Mesenchymal stem cell (in vitro differentiated cells and primary cell): ENCODE results near the gene TTLL8.

Source experiments
- DNase-seq: peaks from one replicate; pipeline ENCODE4 v3.0.0-alpha.2; 2013
- H2AFZ ChIP-seq: one replicate; pipeline ENCODE4 v1.6.1; 2013; ENCODE audit warnings: low read depth, mild to moderate bottlenecking, control low read depth, inconsistent platforms, low read length, moderate library complexity
- H2AK5ac ChIP-seq: 2 replicates; pipeline ENCODE4 v1.6.1; 2013; ENCODE audit warnings: low read length, moderate library complexity, mild to moderate bottlenecking, inconsistent platforms; ENCODE audit not compliant: severe bottlenecking
- H2BK120ac ChIP-seq: one replicate; pipeline ENCODE4 v1.6.1; 2013; ENCODE audit warnings: low read depth, mild to moderate bottlenecking, inconsistent platforms, low read length, moderate library complexity
- H2BK12ac ChIP-seq, 2 experiments: one replicate each; pipeline ENCODE4 v1.6.1; 2013; ENCODE audit warnings: inconsistent platforms in 2 of 2, low read length in 2 of 2, mild to moderate bottlenecking in 2 of 2, moderate library complexity in 2 of 2, control low read depth in 1 of 2
- H2BK15ac ChIP-seq: one replicate; pipeline ENCODE4 v1.6.1; 2013; ENCODE audit warnings: mild to moderate bottlenecking, low read depth, inconsistent platforms; ENCODE audit not compliant: poor library complexity, severe bottlenecking
- H2BK5ac ChIP-seq: 2 replicates; pipeline ENCODE4 v1.6.1; 2013; ENCODE audit warnings: low read depth, mild to moderate bottlenecking, low read length, control low read depth, inconsistent platforms; ENCODE audit not compliant: poor library complexity, severe bottlenecking
- H3K14ac ChIP-seq, 2 experiments: one replicate each; pipeline ENCODE4 v1.6.1; 2013; ENCODE audit warnings: inconsistent platforms in 2 of 2, low read length in 2 of 2, control low read depth in 1 of 2, mild to moderate bottlenecking in 1 of 2, moderate library complexity in 1 of 2
- H3K18ac ChIP-seq, 2 experiments: one replicate each; pipeline ENCODE4 v1.6.1; 2013; ENCODE audit warnings: inconsistent platforms in 2 of 2, low read length in 2 of 2, control low read depth in 1 of 2, low read depth in 1 of 2, mild to moderate bottlenecking in 1 of 2
- H3K23ac ChIP-seq, 2 experiments: one replicate each; pipeline ENCODE4 v1.6.1; 2013; ENCODE audit warnings: inconsistent platforms in 2 of 2, low read length in 2 of 2, mild to moderate bottlenecking in 2 of 2, moderate library complexity in 2 of 2, control low read depth in 1 of 2
- H3K27ac ChIP-seq: 2 replicates; pipeline ENCODE4 v1.5.1; 2013; ENCODE audit warnings: mild to moderate bottlenecking, moderate library complexity, low read length, control low read depth, inconsistent platforms; ENCODE audit not compliant: poor library complexity, severe bottlenecking
- H3K27me3 ChIP-seq, 2 experiments: 2 replicates each; pipeline versions ENCODE4 v1.6.1 to v1.7.0; 2013; ENCODE audit warnings: low read length in 2 of 2, mild to moderate bottlenecking in 2 of 2, moderate library complexity in 2 of 2, control low read depth in 1 of 2, inconsistent platforms in 1 of 2; ENCODE audit not compliant: control insufficient read depth in 1 of 2, insufficient read depth in 1 of 2
- H3K36me3 ChIP-seq, 2 experiments: 2 replicates each; pipeline versions ENCODE4 v1.6.1 to v1.7.0; 2013; ENCODE audit warnings: low read length in 2 of 2, control low read depth in 1 of 2, inconsistent platforms in 1 of 2, low read depth in 1 of 2, mild to moderate bottlenecking in 1 of 2; ENCODE audit not compliant: insufficient read depth in 2 of 2, control insufficient read depth in 1 of 2
- H3K4ac ChIP-seq, 2 experiments: one replicate each; pipeline ENCODE4 v1.6.1; 2013; ENCODE audit warnings: inconsistent platforms in 2 of 2, low read length in 2 of 2, mild to moderate bottlenecking in 2 of 2, moderate library complexity in 2 of 2, control low read depth in 1 of 2, low read depth in 1 of 2
- H3K4me1 ChIP-seq: 2 replicates; pipeline ENCODE4 v1.6.1; 2013; ENCODE audit warnings: low read depth, low read length, control low read depth; ENCODE audit not compliant: control insufficient read depth, insufficient read depth
- H3K4me2 ChIP-seq: 2 replicates; pipeline ENCODE4 v1.6.1; 2013; ENCODE audit warnings: low read length, mild to moderate bottlenecking, inconsistent platforms; ENCODE audit not compliant: poor library complexity, severe bottlenecking
- H3K4me3 ChIP-seq, 2 experiments: 2 replicates each; pipeline versions ENCODE4 v1.5.1 to v1.7.0; 2013; ENCODE audit warnings: low read length in 2 of 2, mild to moderate bottlenecking in 2 of 2, control low read depth in 1 of 2, low read depth in 1 of 2; ENCODE audit not compliant: insufficient read depth in 1 of 2
- H3K79me1 ChIP-seq: replicated peaks from 2 replicates; pipeline ENCODE4 v1.6.1; 2013; ENCODE audit warnings: mild to moderate bottlenecking, control low read depth, low read length, inconsistent platforms; ENCODE audit not compliant: poor library complexity, severe bottlenecking
- H3K9ac ChIP-seq: 2 replicates; pipeline ENCODE4 v1.7.0; 2013; ENCODE audit warnings: mild to moderate bottlenecking, low read length, moderate library complexity
- H3K9me3 ChIP-seq: 2 replicates; pipeline ENCODE4 v1.7.0; 2013; ENCODE audit warnings: mild to moderate bottlenecking, low read length; ENCODE audit not compliant: control insufficient read depth
- H4K8ac ChIP-seq: one replicate; pipeline ENCODE4 v1.6.1; 2013; ENCODE audit warnings: inconsistent platforms, mild to moderate bottlenecking, low read length, moderate library complexity
- H4K91ac ChIP-seq: one replicate; pipeline ENCODE4 v1.6.1; 2013; ENCODE audit warnings: mild to moderate bottlenecking, low read length, inconsistent platforms
- WGBS: methylation state at CpG from one replicate; pipeline ENCODE4 v1.1.7; 2013; ENCODE audit warnings: mixed read lengths; 5-methylcytosine and 5-hydroxymethylcytosine counted together

Gene TTLL8

DNA sequence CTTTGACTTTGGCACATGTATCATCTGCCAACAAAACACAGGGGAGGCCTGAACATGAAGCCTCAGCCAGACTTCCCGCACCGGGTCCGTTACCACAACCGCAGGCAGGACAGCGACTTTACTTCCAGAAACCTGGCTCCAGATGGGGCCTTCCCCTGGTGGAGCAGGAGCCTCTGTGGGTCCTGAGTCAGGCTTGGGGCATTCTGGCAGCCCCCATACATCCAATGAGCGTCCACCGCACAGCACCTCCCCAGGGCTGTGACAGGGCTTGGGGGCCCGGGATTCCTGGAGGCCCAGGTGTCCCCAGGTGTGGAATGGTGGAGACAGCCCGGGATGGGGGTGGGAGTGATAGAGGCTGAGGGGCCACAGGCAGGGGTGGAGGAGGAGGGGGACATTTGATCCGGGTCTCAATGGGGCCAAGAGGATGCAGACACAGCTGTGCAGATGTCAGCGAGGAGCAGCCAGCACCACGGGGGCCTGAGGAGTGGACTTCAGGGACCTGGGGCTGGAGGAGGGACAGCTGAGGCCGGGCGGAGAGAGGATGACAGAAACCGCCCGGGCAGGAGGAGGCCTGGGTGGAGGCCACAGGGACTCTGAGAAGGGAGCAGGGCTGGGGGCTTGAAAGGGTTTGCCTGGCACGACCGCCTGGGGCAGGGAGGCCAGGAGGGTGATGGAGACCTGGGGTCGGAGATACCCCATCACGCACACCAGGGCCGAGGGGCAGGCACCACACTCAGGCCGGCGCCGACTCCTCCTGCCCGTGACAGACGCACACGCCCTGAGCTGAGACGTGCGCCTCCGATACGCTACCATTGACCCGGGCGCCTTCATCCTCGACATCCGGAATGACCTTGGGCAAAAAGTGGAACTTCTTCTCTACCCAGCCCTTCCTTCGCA is 8.6 kb downstream of the TTLL8 start:
- H4K8ac ChIP-seq, result no peak overlapping the region
- H3K4ac ChIP-seq, result no peak overlapping the region
- no peak overlapping the region for H4K91ac ChIP-seq
- H3K4me1 ChIP-seq, result no peaks in the 10 kb centered on the region
- H3K4me2 ChIP-seq, result no peak overlapping the region
- H3K18ac ChIP-seq, result no peak overlapping the region
- no peak overlapping the region for H2BK15ac ChIP-seq
- no peak overlapping the region for H2BK5ac ChIP-seq
- H2BK120ac ChIP-seq, result no peak overlapping the region
- WGBS, result 93% methylated on average over 36 of the region's 36 CpGs
- H3K14ac ChIP-seq, result no peak overlapping the region
- H3K36me3 ChIP-seq, result no peaks in the 10 kb centered on the region
- no peak overlapping the region for H2AK5ac ChIP-seq
- peaks cover 30% of the 10 kb centered on the region for H3K9me3 ChIP-seq
- H3K9ac ChIP-seq, result no peak overlapping the region
- no peak overlapping the region for H2BK12ac ChIP-seq
- H2AFZ ChIP-seq, result no peak overlapping the region
- H3K23ac ChIP-seq, result no peak overlapping the region
- H3K27ac ChIP-seq, result no peak overlapping the region
- DNase-seq, result no peak
- no peaks in the 10 kb centered on the region for H3K79me1 ChIP-seq
- no peak overlapping the region for H3K4me3 ChIP-seq
- H3K27me3 ChIP-seq, result peaks cover 4 to 20% of the 10 kb centered on the region in 2 experiments

DNA sequence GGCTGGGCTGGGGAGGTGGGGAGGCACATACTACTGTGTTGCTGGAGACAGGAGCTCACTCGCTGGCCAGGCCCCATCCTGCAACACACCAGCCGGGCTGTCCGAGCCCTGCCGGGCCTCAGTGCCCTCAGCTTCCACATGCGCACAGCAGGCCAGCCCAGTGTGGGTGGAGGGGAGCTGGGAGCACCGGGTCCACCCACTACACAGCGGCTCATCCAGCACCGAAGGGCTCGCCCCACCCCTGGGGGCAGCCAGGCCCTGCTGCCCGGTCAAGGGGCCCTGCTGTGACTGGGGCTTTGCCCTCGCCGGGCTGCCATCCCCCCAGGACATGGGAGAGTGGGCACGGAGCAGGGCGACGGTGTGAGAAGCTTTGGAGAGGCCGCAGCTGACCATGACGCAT is 9.3 kb downstream of the TTLL8 start:
- no peak overlapping the region for H4K8ac ChIP-seq
- no peak overlapping the region for H2BK15ac ChIP-seq
- H3K79me1 ChIP-seq, result no peaks in the 10 kb centered on the region
- no peak overlapping the region for H2AK5ac ChIP-seq
- H2AFZ ChIP-seq, result no peak overlapping the region
- H3K14ac ChIP-seq, result peak overlapping the region in 1 of 2 experiments; percentile 39
- no peak overlapping the region for H4K91ac ChIP-seq
- H3K23ac ChIP-seq, result no peak overlapping the region
- H3K36me3 ChIP-seq, result no peaks in the 10 kb centered on the region
- no peak overlapping the region for H3K4ac ChIP-seq
- H3K4me1 ChIP-seq, result no peaks in the 10 kb centered on the region
- no peak overlapping the region for H2BK5ac ChIP-seq
- H2BK12ac ChIP-seq, result no peak overlapping the region
- peaks cover 4 to 16% of the 10 kb centered on the region in 2 experiments for H3K27me3 ChIP-seq
- no peak for DNase-seq
- H3K18ac ChIP-seq, result no peak overlapping the region
- no peak overlapping the region for H2BK120ac ChIP-seq
- peaks cover 26% of the 10 kb centered on the region for H3K9me3 ChIP-seq
- H3K4me2 ChIP-seq, result no peak overlapping the region
- H3K9ac ChIP-seq, result no peak overlapping the region
- 85% methylated on average over 17 of the region's 17 CpGs for WGBS
- H3K27ac ChIP-seq, result no peak overlapping the region
- no peak overlapping the region for H3K4me3 ChIP-seq

DNA sequence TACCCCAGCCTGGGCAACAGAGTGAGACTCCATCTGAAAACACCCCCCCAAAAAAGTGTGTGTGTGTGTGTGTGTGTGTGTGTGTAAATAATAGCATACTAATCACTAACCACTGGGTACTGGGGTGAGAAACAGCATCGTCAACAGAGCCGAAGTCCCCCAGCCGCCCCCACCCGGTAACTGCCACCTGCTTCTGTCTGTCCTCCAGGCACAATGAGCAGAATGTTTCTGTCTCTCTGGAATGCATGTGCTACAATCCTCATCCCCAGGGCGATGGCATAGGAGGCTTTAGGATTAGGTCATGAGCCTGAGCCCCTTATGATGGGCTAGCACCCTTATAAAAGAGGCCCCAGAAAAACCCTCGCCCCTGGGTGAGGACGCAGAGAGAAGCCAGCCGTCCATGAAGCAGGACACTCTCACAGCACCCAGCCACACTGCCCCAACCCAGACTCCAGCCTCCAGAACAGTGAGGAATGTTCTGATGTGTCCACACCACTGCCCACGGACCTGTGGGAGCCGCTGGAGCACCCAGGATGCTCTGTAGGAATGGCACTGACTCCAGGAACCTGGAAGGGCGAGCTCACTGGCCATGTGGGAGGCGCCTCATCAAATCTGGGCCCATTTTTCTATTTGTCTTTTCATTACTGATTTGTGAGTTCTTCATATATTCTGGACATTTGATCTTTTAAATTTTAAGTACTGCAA is 9.9 kb downstream of the TTLL8 start:
- H3K9me3 ChIP-seq, result peaks cover 23% of the 10 kb centered on the region
- no peak overlapping the region for H3K4me2 ChIP-seq
- no peak overlapping the region for H2BK120ac ChIP-seq
- no peak overlapping the region for H3K23ac ChIP-seq
- no peak overlapping the region for H4K91ac ChIP-seq
- H2AFZ ChIP-seq, result no peak overlapping the region
- H3K36me3 ChIP-seq, result no peaks in the 10 kb centered on the region
- H2AK5ac ChIP-seq, result no peak overlapping the region
- 82% methylated on average over 11 of the region's 12 CpGs for WGBS
- H3K4me3 ChIP-seq, result no peak overlapping the region
- no peaks in the 10 kb centered on the region for H3K4me1 ChIP-seq
- no peak overlapping the region for H3K18ac ChIP-seq
- no peak overlapping the region for H2BK15ac ChIP-seq
- no peak overlapping the region for H4K8ac ChIP-seq
- no peak for DNase-seq
- H3K27me3 ChIP-seq, result peaks cover 4 to 16% of the 10 kb centered on the region in 2 experiments
- no peak overlapping the region for H3K27ac ChIP-seq
- H3K9ac ChIP-seq, result no peak overlapping the region
- H2BK12ac ChIP-seq, result no peak overlapping the region
- no peak overlapping the region for H2BK5ac ChIP-seq
- H3K4ac ChIP-seq, result no peak overlapping the region
- no peaks in the 10 kb centered on the region for H3K79me1 ChIP-seq
- no peak overlapping the region for H3K14ac ChIP-seq

DNA sequence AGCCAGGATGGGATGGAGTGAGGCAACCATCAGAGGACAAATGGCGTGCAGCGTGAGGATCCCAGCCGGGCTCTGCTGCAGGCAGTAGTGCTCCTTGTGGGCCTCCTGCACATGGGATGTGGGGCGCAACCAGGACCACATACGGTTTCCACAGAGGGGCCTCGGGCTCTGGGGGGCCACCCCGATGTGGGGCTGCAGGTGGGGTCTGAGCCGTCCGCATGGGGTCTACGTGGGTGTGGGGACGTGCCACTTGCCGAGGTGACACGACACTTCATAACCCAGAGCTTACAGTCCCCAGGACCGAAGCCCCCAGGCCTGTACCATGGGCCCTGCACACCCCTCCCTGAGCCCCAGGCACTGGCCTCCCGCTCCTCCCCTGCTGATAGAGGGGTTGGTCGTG is 10.8 kb downstream of the TTLL8 start:
- Histone ChIP-seq H3K4me1 (no peaks in the 10 kb centered on the region), H3K18ac (no peak overlapping the region), H2BK12ac (no peak overlapping the region), H3K14ac (no peak overlapping the region), H3K4me3 (no peak overlapping the region), H3K23ac (no peak overlapping the region), H2BK5ac (no peak overlapping the region), H2BK15ac (no peak overlapping the region), H2AK5ac (no peak overlapping the region), H3K36me3 (no peaks in the 10 kb centered on the region), H4K91ac (no peak overlapping the region), H3K79me1 (no peaks in the 10 kb centered on the region), H3K9ac (no peak overlapping the region), H2BK120ac (no peak overlapping the region), H3K4ac (no peak overlapping the region), H3K4me2 (no peak overlapping the region), H4K8ac (no peak overlapping the region), H3K27me3 (peaks cover 4 to 21% of the 10 kb centered on the region in 2 experiments), H3K27ac (no peak overlapping the region), H3K9me3 (peaks cover 16% of the 10 kb centered on the region), H2AFZ (no peak overlapping the region)
- 93% methylated on average over 11 of the region's 16 CpGs for WGBS
- DNase-seq, result no peak
